AG10803 (cell line): ENCODE data around the gene SLC30A7.

Experiments used
- DNase-seq: peaks from one replicate; pipeline ENCODE4 v3.0.0; 2010; ENCODE audit warnings: low read depth
- H3K4me3 ChIP-seq: 2 replicates; pipeline ENCODE4 v1.5.1; 2011; ENCODE audit warnings: mild to moderate bottlenecking, low read length, control low read depth
- TF ChIP-seq, protein P1 (sequence below): conservative IDR thresholded peaks from 2 replicates; pipeline ENCODE4 v1.5.1; 2011; ENCODE audit warnings: mild to moderate bottlenecking, low read length, control low read depth, inconsistent platforms

Gene SLC30A7

DNA sequence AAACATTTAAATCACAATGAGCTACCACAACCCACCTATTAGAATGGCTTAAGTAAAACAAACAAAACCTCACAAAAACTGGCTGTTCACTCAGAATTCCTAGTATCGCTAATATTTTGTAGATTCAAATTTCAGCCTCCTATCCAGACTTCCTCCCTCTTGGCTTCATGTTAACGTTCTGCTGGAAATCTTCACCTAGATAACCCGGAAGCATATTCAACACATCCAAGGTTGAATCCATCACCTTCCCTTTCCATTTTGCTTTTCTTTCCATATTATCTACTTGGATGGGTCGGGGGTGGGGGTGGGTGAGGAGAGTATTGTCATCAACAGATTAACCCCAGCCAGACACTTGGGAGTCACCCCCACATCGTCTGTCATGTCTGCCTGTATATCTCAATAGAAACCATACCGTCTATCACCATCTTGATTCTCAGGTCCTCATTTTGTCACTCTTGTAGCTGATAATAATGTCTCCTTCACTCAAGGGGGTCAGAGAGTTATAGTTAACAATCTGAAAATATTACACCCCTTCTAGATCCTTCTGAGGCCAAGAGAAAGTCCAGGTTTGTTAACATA, 131.4 kb downstream of the SLC30A7 start:
- no peak for DNase-seq
- TF ChIP-seq, protein P1, sequence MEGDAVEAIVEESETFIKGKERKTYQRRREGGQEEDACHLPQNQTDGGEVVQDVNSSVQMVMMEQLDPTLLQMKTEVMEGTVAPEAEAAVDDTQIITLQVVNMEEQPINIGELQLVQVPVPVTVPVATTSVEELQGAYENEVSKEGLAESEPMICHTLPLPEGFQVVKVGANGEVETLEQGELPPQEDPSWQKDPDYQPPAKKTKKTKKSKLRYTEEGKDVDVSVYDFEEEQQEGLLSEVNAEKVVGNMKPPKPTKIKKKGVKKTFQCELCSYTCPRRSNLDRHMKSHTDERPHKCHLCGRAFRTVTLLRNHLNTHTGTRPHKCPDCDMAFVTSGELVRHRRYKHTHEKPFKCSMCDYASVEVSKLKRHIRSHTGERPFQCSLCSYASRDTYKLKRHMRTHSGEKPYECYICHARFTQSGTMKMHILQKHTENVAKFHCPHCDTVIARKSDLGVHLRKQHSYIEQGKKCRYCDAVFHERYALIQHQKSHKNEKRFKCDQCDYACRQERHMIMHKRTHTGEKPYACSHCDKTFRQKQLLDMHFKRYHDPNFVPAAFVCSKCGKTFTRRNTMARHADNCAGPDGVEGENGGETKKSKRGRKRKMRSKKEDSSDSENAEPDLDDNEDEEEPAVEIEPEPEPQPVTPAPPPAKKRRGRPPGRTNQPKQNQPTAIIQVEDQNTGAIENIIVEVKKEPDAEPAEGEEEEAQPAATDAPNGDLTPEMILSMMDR: no peak
- H3K4me3 ChIP-seq: no peak overlapping the region

DNA sequence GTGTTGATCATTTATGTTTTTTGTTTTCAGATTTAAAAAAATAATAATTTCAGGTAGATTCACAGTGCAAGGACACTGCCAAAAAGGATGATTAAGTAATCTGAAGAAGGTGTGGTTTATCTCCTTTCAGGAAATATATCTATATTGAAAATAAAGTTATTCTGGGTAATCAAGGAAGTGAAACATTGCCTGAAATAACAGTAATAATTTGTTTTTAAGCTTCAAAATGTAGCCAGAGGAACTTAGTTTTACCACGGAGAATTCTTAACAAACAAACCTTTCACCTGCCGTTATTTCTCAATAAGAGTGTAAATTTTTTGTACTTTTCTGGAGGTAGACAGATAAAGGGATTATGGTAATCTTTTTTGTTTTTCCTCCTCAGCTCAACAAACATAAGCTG, 132.6 kb downstream of the SLC30A7 start:
- TF ChIP-seq, protein P1: no peak

DNA sequence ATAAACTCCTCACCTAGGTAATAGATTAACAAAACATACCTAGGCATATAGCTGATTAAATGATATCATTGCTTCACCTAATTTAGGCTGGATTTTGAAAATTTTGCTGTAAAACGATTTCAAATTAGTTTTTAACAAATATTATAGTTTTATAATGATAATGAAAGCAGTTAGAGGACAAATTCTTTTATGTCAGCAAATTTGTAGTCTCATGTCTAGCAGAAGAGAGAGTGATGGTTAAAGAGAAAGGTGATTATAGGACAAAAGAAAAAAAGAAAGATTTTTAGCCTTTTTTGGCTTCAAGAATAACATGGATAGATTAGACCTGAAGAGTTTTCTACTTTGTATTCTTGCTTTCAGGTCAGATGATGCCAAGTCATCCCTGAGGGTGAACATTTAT, 133.3 kb downstream of the SLC30A7 start:
- H3K4me3 ChIP-seq: no peak overlapping the region
- TF ChIP-seq, protein P1: no peak
- DNase-seq: no peak

More for the DNA sequence above, 132.6 kb downstream of the SLC30A7 start:
- no peak for DNase-seq
- H3K4me3 ChIP-seq: no peak overlapping the region

DNA sequence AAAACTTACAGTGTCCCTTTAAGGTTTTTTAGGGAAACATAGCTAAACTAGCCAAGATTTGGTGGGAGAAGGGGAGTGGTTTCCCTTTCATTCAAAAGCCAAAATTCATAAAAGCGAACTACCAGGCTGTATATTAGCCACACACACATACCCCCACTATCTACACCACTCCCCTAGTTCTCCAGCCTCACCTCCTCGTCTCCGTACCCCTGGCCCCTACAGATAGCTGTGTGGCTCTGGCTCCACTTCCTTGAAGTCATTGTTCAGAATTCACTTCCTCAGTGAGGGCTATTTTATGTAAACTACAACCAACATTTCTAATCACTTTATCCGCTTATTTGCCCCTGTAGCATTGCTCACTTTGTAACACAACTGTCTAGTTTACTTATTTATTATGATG, 135.0 kb downstream of the SLC30A7 start:
- DNase-seq: no peak
- TF ChIP-seq, protein P1: no peak

More for the DNA sequence above, 135.0 kb downstream of the SLC30A7 start:
- H3K4me3 ChIP-seq: no peak overlapping the region
